CD14-positive monocyte (primary cell): ENCODE data around the gene CSNK1A1L. TPM values are rescaled to one million over a fixed set of nuclear protein-coding genes. Genes with fewer than 3 reads are reported as not detected.

Experiments
- DNase-seq, 3 donors: peaks; one replicate each; pipeline ENCODE4 v3.0.0-alpha.2; 2011 to 2022
- H2AFZ ChIP-seq: 2 replicates; pipeline ENCODE4 v1.6.0; 2012; ENCODE audit warnings: mild to moderate bottlenecking, low read depth, low read length, inconsistent platforms; ENCODE audit not compliant: insufficient read depth, poor library complexity, severe bottlenecking
- H3K27ac ChIP-seq, 2 donors: 1 replicate in 1 of 2; 2 replicates in 1 of 2; pipeline ENCODE4 v1.5.1; 2012 to 2013; ENCODE audit warnings: low read length in 2 of 2, control low read depth in 1 of 2, inconsistent platforms in 1 of 2, low read depth in 1 of 2, mild to moderate bottlenecking in 1 of 2
- H3K27me3 ChIP-seq, 2 donors: one replicate each; pipeline versions ENCODE4 v1.6.0 to v1.6.1; 2011 to 2013; ENCODE audit warnings: low read length in 2 of 2; ENCODE audit not compliant: control insufficient read depth in 2 of 2, insufficient read depth in 2 of 2
- H3K36me3 ChIP-seq, 2 donors: replicated peaks in 1 of 2; 1 replicate in 1 of 2; 2 replicates in 1 of 2; pipeline versions ENCODE4 v1.5.1 to v1.6.1; 2012 to 2013; ENCODE audit warnings: low read length in 2 of 2, control low read depth in 1 of 2, inconsistent platforms in 1 of 2, mild to moderate bottlenecking in 1 of 2; ENCODE audit not compliant: insufficient read depth in 2 of 2, control insufficient read depth in 1 of 2
- H3K4me1 ChIP-seq, 2 donors: 1 replicate in 1 of 2; 2 replicates in 1 of 2; pipeline versions ENCODE4 v1.5.1 to v1.6.1; 2012 to 2013; ENCODE audit warnings: low read length in 2 of 2, control low read depth in 1 of 2, inconsistent platforms in 1 of 2, mild to moderate bottlenecking in 1 of 2, moderate library complexity in 1 of 2; ENCODE audit not compliant: insufficient read depth in 2 of 2, control insufficient read depth in 1 of 2
- H3K4me2 ChIP-seq: replicated peaks from 2 replicates; pipeline ENCODE3; 2012; ENCODE audit warnings: low read length, moderate library complexity, mild to moderate bottlenecking; ENCODE audit not compliant: poor library complexity, severe bottlenecking; ENCODE audit errors: extremely low read depth
- H3K4me3 ChIP-seq, 3 experiments: fragments of 200-600 bp in 1 of 3; sonication (generic) in 1 of 3; replicated peaks in 1 of 3; 1 replicate in 2 of 3; 2 replicates in 1 of 3; pipeline ENCODE4 v1.5.1; 2011 to 2013; ENCODE audit warnings: low read length in 3 of 3, mild to moderate bottlenecking in 3 of 3, control low read depth in 2 of 3, low read depth in 2 of 3, inconsistent platforms in 1 of 3, moderate library complexity in 1 of 3
- H3K79me2 ChIP-seq: 2 replicates; pipeline ENCODE4 v1.6.0; 2012; ENCODE audit warnings: mild to moderate bottlenecking, control low read depth, inconsistent platforms, low read length, moderate library complexity; ENCODE audit not compliant: insufficient read depth
- H3K9ac ChIP-seq: 2 replicates; pipeline ENCODE4 v1.6.0; 2017; ENCODE audit warnings: low read length, mild to moderate bottlenecking; ENCODE audit not compliant: insufficient read depth, poor library complexity, severe bottlenecking
- H3K9me3 ChIP-seq, 2 donors: replicated peaks in 1 of 2; 1 replicate in 1 of 2; 2 replicates in 1 of 2; pipeline versions ENCODE4 v1.5.1 to v1.6.1; 2012 to 2013; ENCODE audit warnings: low read length in 2 of 2, control low read depth in 1 of 2; ENCODE audit not compliant: control insufficient read depth in 1 of 2, insufficient read depth in 1 of 2
- H4K20me1 ChIP-seq: 2 replicates; pipeline ENCODE4 v1.6.0; 2012; ENCODE audit warnings: mild to moderate bottlenecking, low read length, control low read depth, moderate library complexity; ENCODE audit not compliant: insufficient read depth
- H3K27ac Mint-ChIP-seq, 7 donors: one replicate each; pipeline ENCODE4 v1.8.0; 2020; ENCODE audit warnings: mild to moderate bottlenecking in 7 of 7, mixed read lengths in 7 of 7, moderate library complexity in 6 of 7, inconsistent platforms in 2 of 7
- H3K27me3 Mint-ChIP-seq, 3 donors: one replicate each; pipeline ENCODE4 v1.8.0; 2021 to 2022; ENCODE audit warnings: low read depth in 3 of 3, mild to moderate bottlenecking in 3 of 3, mixed read lengths in 3 of 3, moderate library complexity in 3 of 3, inconsistent platforms in 1 of 3
- H3K36me3 Mint-ChIP-seq, 2 donors: one replicate each; pipeline ENCODE4 v1.8.0; 2020; ENCODE audit warnings: mixed read lengths in 2 of 2, inconsistent platforms in 1 of 2, mild to moderate bottlenecking in 1 of 2
- H3K4me1 Mint-ChIP-seq: one replicate; pipeline ENCODE4 v1.8.0; 2020; ENCODE audit warnings: mild to moderate bottlenecking, mixed read lengths
- H3K4me3 Mint-ChIP-seq, 2 donors: one replicate each; pipeline ENCODE4 v1.8.0; 2020; ENCODE audit warnings: mild to moderate bottlenecking in 2 of 2, mixed read lengths in 2 of 2, moderate library complexity in 1 of 2
- H3K9me3 Mint-ChIP-seq, 7 donors: one replicate each; pipeline ENCODE4 v1.8.0; 2020 to 2022; ENCODE audit warnings: mixed read lengths in 7 of 7, mild to moderate bottlenecking in 6 of 7, moderate library complexity in 6 of 7, inconsistent platforms in 2 of 7
- CTCF ChIP-seq: fragments of 200-600 bp; IDR thresholded peaks from one replicate; pipeline ENCODE4 v1.8.0; 2022; ENCODE audit warnings: antibody characterized with exemption, mild to moderate bottlenecking
- WGBS: methylation state at CpG from one replicate; pipeline ENCODE4 v1.1.5; 2013; ENCODE audit warnings: missing lambda C conversion rate; ENCODE audit not compliant: insufficient coverage; 5-methylcytosine and 5-hydroxymethylcytosine counted together
- intact Hi-C, 2 donors: fragments of 100-400 bp; cut with micrococcal nuclease; formaldehyde crosslinking; loops; one replicate each; pipeline versions ENCODE4 v1.15.0 to v1.15.1; 2023
- polyA plus RNA-seq, 3 donors: library from polyadenylated mRNA; depleted of rRNA in 1 of 3; unstranded in 2 of 3; stranded (reverse) in 1 of 3; fragments of 300-500 nt in 2 of 3; fragments of >200 nt in 1 of 3; fragmentation: Illumina TruSeq in 2 of 3; gene quantifications; 1 replicate in 2 of 3; 2 replicates in 1 of 3; pipeline ENCODE4 v1.2.3, GENCODE V29; 2012 to 2021

Gene CSNK1A1L
- polyA plus RNA-seq, 3 donors = 0.07 TPM; not detected in 2

- no peak overlapping the region for H3K27ac ChIP-seq
- no peak for TF ChIP-seq CTCF
- Mint-ChIP-seq H3K27ac (no peak overlapping the region), H3K9me3 (peaks cover 0 to 4% (median 0%) of the 10 kb centered on the region in 7 donors), H3K36me3 (no peaks in the 10 kb centered on the region), H3K27me3 (peaks cover 0 to 2% (median 0%) of the 10 kb centered on the region in 3 donors), H3K4me1 (no peaks in the 10 kb centered on the region), H3K4me3 (no peak overlapping the region)
- H3K27me3 ChIP-seq = no peaks in the 10 kb centered on the region
- no peak overlapping the region for H3K4me2 ChIP-seq
- H3K4me1 ChIP-seq = no peaks in the 10 kb centered on the region
- H4K20me1 ChIP-seq = no peaks in the 10 kb centered on the region
- no peaks in the 10 kb centered on the region for H3K36me3 ChIP-seq
- H3K9me3 ChIP-seq = no peaks in the 10 kb centered on the region
- no peak for DNase-seq
- no peak overlapping the region for H3K4me3 ChIP-seq
- H2AFZ ChIP-seq = no peak overlapping the region
- WGBS = 89% methylated on average over 2 of the region's 2 CpGs
- no peaks in the 10 kb centered on the region for H3K79me2 ChIP-seq
- intact Hi-C loops = no loop called here
- H3K9ac ChIP-seq = no peak overlapping the region
Observed at GRCh38 chr13:37148501-37148900, 43.0 kb upstream of the CSNK1A1L start.

- Histone ChIP-seq H3K9ac (no peak overlapping the region), H3K4me1 (no peaks in the 10 kb centered on the region), H4K20me1 (no peaks in the 10 kb centered on the region), H3K9me3 (no peaks in the 10 kb centered on the region), H3K79me2 (no peaks in the 10 kb centered on the region), H3K27me3 (no peaks in the 10 kb centered on the region), H3K4me3 (no peak overlapping the region), H3K27ac (no peak overlapping the region), H2AFZ (no peak overlapping the region), H3K4me2 (no peak overlapping the region), H3K36me3 (no peaks in the 10 kb centered on the region)
- no peak for TF ChIP-seq CTCF
- no peaks in the 10 kb centered on the region for H3K27me3 Mint-ChIP-seq
- intact Hi-C loops = no loop called here
- peaks cover 0 to 2% (median 0%) of the 10 kb centered on the region in 7 donors for H3K9me3 Mint-ChIP-seq
- H3K36me3 Mint-ChIP-seq = no peaks in the 10 kb centered on the region
- no peak for DNase-seq
- no peak overlapping the region for H3K4me3 Mint-ChIP-seq
- H3K4me1 Mint-ChIP-seq = no peaks in the 10 kb centered on the region
- no peak overlapping the region for H3K27ac Mint-ChIP-seq
Observed at GRCh38 chr13:37144661-37145060, 39.2 kb upstream of the CSNK1A1L start.
